AG08396 (cell line): ENCODE results near the gene CASTOR1.

Source experiments
- DNase-seq: peaks from one replicate; pipeline ENCODE4 v3.0.0; 2012; ENCODE audit warnings: low spot score, mixed read lengths

Gene CASTOR1

GRCh38 chr22:30318799-30319419 lies 29.6 kb upstream of the CASTOR1 start:
- DNase-seq: no peak

DNA sequence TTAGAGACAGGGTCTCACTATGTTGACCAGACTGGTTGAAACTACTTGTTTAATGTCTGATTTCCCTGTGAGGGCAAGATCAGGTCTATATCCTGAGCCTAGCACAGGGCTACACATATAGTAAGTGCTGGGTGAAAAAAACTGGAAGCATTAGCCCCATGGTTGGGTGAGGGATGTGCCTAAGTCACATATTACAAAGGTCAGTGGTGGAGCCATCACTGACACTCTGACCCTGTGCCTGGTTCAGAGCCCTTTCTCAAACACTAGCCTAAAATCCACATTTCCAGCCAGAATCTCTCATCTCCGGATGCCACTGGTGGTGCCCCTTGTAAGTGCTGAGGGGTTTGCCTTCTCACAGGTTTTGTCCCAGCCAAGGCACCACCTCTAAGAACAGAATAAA lies 28.5 kb upstream of the CASTOR1 start:
- DNase-seq: no peak

DNA sequence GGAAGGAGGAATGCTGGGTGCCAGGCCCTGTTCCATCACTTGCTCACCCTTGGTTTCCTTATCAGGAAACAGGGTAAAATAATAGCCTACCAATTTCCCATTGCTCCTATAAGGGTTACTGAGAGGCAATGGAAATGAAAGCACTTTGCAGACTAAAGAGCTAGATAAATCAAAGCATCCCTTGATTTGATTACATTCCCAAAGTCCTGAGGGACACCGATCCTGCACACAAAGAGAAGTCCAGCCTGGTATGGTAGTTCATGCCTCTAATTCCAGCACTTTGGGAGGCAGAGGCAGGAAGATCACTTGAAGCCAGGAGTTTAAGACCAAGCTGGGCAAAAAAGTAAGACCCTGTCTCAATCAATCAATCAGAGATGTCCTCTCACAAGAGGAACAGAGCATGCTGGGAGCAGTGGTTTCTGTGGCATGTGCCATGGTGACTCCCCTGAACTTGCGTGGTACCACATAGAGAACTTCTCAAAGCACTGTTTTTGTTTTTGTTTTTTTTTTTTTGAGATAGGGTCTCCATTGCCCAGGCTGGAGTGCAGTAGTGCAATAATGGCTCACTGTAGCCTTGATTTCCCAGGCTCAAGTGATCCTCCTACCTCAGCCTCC lies 26.8 kb upstream of the CASTOR1 start:
- no peak for DNase-seq

- DNase-seq: no peak
Measured at GRCh38 chr22:30314915-30315314, 25.6 kb upstream of the CASTOR1 start.

- no peak for DNase-seq
Measured at GRCh38 chr22:30313527-30314363, 24.4 kb upstream of the CASTOR1 start.

DNA sequence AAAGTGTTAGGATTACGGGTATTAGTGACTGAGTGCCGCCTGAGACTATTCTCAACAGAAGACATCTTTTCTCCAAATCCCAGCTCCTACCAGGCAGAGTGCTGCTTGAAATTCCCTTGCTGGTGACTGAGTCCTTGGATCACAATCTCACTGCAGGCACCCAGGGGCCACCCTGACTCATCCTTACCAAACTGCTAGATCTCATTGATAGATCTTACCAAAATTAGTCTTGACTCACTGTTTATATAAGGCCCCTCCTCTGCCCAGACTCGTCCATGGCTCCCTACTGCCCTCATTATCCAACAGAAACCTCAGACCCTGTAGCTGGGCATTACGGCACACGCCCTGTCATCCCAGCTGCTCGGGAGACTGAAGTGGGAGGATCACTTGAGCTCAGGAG lies 22.7 kb upstream of the CASTOR1 start:
- peak; percentile 59 for DNase-seq

- peak; percentile 69 for DNase-seq
Measured at GRCh38 chr22:30310881-30311771, 21.8 kb upstream of the CASTOR1 start.

- peak; percentile 36 for DNase-seq
Measured at GRCh38 chr22:30309951-30310741, 20.8 kb upstream of the CASTOR1 start.

- no peak for DNase-seq
Measured at GRCh38 chr22:30308518-30309230, 19.4 kb upstream of the CASTOR1 start.

DNA sequence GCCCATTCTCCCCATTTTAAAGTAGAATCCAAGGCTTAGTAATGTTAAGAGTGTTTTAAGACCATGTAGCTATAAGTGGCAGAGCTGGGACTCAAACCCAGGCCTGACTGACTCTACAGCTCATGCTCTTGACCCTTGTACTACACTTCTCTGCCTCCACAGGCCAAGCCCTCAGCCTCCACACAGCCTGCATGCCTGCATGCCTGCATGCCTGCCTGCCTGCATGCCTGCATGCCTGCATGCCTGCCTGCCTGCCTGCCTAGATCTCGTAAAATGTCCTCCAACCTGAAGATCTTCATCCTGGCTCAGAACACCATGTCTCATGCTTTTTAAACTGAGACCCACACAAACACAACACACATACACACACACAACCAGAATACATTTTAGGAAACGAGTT lies 18.8 kb upstream of the CASTOR1 start:
- no peak for DNase-seq

DNA sequence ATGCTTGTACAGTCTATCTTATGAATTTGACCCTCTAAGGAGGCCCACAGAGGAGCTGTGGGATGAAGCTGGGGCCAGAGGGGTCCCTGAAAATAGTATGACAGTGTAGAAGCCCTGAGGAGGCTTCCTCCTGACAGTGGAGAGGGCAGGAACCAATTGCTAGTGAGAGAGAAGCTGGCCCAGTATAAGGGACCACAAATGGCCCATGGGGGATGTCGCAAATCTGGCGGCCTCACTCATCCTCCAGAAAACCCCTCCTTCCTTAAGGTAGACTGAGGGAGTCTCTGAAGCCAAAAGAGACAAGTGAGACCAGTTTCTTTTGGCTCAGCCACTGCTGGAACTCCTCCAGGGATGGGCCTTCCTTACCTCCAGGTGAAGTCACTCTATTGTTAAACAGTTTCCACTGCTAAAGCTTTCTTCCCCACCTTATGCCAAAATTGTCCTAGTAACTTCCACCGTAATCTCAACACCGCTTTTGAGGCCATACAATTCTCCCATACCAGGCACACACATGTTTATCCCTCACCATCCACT lies 17.8 kb upstream of the CASTOR1 start:
- DNase-seq: no peak

DNA sequence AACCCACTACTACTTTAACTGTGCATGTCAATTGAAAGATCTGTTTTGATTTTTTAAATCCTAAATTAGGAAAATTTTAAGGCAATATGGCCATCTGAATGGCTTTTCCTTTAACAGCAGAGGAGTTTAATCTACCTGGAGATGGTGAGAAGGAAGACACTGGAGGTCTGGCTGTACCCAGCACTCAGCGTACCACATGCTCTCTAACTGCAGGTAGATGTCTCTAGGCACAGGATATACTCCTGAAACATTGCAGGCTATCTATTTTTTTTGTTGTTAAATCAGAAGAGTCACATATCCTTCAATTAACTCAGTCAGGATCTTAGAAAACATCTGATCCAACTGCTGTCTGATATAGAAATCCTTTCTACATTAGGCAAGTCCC lies 17.3 kb upstream of the CASTOR1 start:
- DNase-seq: no peak

GRCh38 chr22:30305906-30306626 lies 16.8 kb upstream of the CASTOR1 start:
- no peak for DNase-seq

GRCh38 chr22:30305519-30305905 lies 16.2 kb upstream of the CASTOR1 start:
- DNase-seq: no peak

GRCh38 chr22:30304495-30305244 lies 15.4 kb upstream of the CASTOR1 start:
- DNase-seq: no peak

DNA sequence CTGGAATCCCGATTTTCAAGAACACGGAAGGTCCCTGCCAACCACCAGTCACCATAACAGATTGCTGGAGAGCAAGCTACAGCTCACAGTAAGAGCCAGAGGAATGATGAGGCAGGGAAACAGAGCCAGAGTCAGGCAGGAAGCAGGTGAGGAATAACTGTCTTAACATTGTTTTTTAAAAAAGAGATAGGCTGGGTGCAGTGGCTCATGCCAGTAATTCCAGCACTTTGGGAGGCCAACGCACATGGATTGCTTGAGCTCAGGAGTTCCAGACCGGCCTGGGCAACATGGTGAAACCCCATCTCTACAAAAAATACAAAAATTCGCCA lies 13.5 kb upstream of the CASTOR1 start:
- no peak for DNase-seq

- DNase-seq: peak; percentile 37
Measured at GRCh38 chr22:30301995-30302809, 12.9 kb upstream of the CASTOR1 start.

- DNase-seq: no peak
Measured at GRCh38 chr22:30299322-30299721, 10.0 kb upstream of the CASTOR1 start.
